GM23338 (cell line): ENCODE data around the gene AKR1C4. TPM values are rescaled to one million over a fixed set of nuclear protein-coding genes. Genes with fewer than 3 reads are reported as not detected.

Source experiments
- ATAC-seq: fragments of 200-7000 bp; cut with Tn5 transposase; 3 replicates; pipeline ENCODE4 v1.9.1; 2020
- DNase-seq: peaks from one replicate; pipeline ENCODE4 v3.0.0-alpha.2; 2015; ENCODE audit warnings: low spot score
- H2AFZ ChIP-seq: fragments of 200-600 bp; sonication (generic); 2 replicates; pipeline ENCODE4 v1.8.0; 2016; ENCODE audit warnings: antibody characterized with exemption, mild to moderate bottlenecking, moderate library complexity
- H3F3A ChIP-seq: fragments of 200-600 bp; sonication (generic); replicated peaks from 2 replicates; pipeline ENCODE4 v1.8.0; 2017; ENCODE audit warnings: antibody characterized with exemption, mixed run types, low read depth
- H3K27ac ChIP-seq: fragments of 200-600 bp; sonication (generic); 2 replicates; pipeline ENCODE4 v1.6.1; 2016; ENCODE audit warnings: low read depth
- H3K27me3 ChIP-seq: fragments of 200-600 bp; sonication (generic); 2 replicates; pipeline ENCODE4 v1.8.0; 2016; ENCODE audit warnings: mild to moderate bottlenecking, mixed run types, moderate library complexity; ENCODE audit not compliant: insufficient read depth
- H3K36me3 ChIP-seq: fragments of 200-600 bp; sonication (generic); 2 replicates; pipeline ENCODE4 v1.8.0; 2016; ENCODE audit warnings: mild to moderate bottlenecking; ENCODE audit not compliant: insufficient read depth
- H3K4me1 ChIP-seq: fragments of 200-600 bp; sonication (generic); 2 replicates; pipeline ENCODE4 v1.8.0; 2016; ENCODE audit warnings: mild to moderate bottlenecking, moderate library complexity; ENCODE audit not compliant: insufficient read depth
- H3K4me2 ChIP-seq: fragments of 200-600 bp; sonication (generic); 2 replicates; pipeline ENCODE4 v1.7.1; 2017; ENCODE audit warnings: mixed run types
- H3K4me3 ChIP-seq: fragments of 200-600 bp; sonication (generic); 2 replicates; pipeline ENCODE4 v1.6.1; 2016; ENCODE audit warnings: mixed run types
- H3K79me2 ChIP-seq: fragments of 200-600 bp; sonication (generic); replicated peaks from 2 replicates; pipeline ENCODE4 v1.8.0; 2017; ENCODE audit warnings: mild to moderate bottlenecking; ENCODE audit not compliant: insufficient read depth
- H3K9me2 ChIP-seq: fragments of 200-600 bp; sonication (generic); 2 replicates; pipeline ENCODE4 v1.8.0; 2017; ENCODE audit not compliant: insufficient read depth
- H4K20me1 ChIP-seq: fragments of 200-600 bp; sonication (generic); replicated peaks from 2 replicates; pipeline ENCODE4 v1.8.0; 2017; ENCODE audit warnings: mild to moderate bottlenecking; ENCODE audit not compliant: insufficient read depth
- H3K27ac Mint-ChIP-seq: 2 replicates; pipeline ENCODE4 v1.8.0; 2020; ENCODE audit warnings: inconsistent platforms, mild to moderate bottlenecking, moderate library complexity, mixed read lengths
- H3K27me3 Mint-ChIP-seq: 3 replicates; pipeline ENCODE4 v1.8.0; 2022; ENCODE audit warnings: low read depth, mild to moderate bottlenecking, moderate library complexity, mixed read lengths, inconsistent platforms; ENCODE audit not compliant: insufficient read depth, poor library complexity
- H3K36me3 Mint-ChIP-seq: 3 replicates; pipeline ENCODE4 v1.8.0; 2021; ENCODE audit warnings: low read depth, mild to moderate bottlenecking, inconsistent platforms, moderate library complexity, mixed read lengths
- H3K4me1 Mint-ChIP-seq: 3 replicates; pipeline ENCODE4 v1.8.0; 2020; ENCODE audit warnings: mild to moderate bottlenecking, inconsistent platforms, mixed read lengths
- H3K4me3 Mint-ChIP-seq: 3 replicates; pipeline ENCODE4 v1.8.0; 2021; ENCODE audit warnings: moderate library complexity, mild to moderate bottlenecking, inconsistent platforms, mixed read lengths
- H3K9me3 Mint-ChIP-seq: 3 replicates; pipeline ENCODE4 v1.8.0; 2020; ENCODE audit warnings: moderate library complexity, mild to moderate bottlenecking, inconsistent platforms, mixed read lengths
- CREB1 ChIP-seq: fragments of 250-450 bp; sonication (Bioruptor Pico); IDR thresholded peaks from 2 replicates; pipeline ENCODE4 v1.5.0; 2020; ENCODE audit warnings: low read depth, mild to moderate bottlenecking, moderate library complexity
- CTCF ChIP-seq, 2 experiments: fragments of 200-600 bp in 1 of 2; sonication (generic) in 1 of 2; conservative IDR thresholded peaks; 2 replicates each; pipeline versions ENCODE4 v1.5.1 to v1.6.1; 2016 to 2017; ENCODE audit warnings: antibody characterized with exemption in 2 of 2, low read depth in 2 of 2, mild to moderate bottlenecking in 2 of 2, moderate library complexity in 1 of 2
- ETS1 ChIP-seq: IDR thresholded peaks from 2 replicates; pipeline ENCODE4 v1.6.1; 2016; ENCODE audit warnings: antibody characterized with exemption
- EZH2 ChIP-seq: fragments of 200-600 bp; sonication (generic); IDR thresholded peaks from one replicate; pipeline ENCODE4 v1.8.0; 2017; ENCODE audit warnings: antibody characterized with exemption, mild to moderate bottlenecking, low read depth; ENCODE audit not compliant: unreplicated experiment
- EZH2phosphoT487 ChIP-seq: fragments of 200-600 bp; sonication (generic); IDR thresholded peaks from one replicate; pipeline ENCODE4 v1.8.1; 2018; ENCODE audit warnings: antibody characterized with exemption; ENCODE audit not compliant: unreplicated experiment
- POLR2AphosphoS5 ChIP-seq: IDR thresholded peaks from 2 replicates; pipeline ENCODE4 v1.6.1; 2016; ENCODE audit warnings: antibody characterized with exemption, low read depth
- ZNF331 ChIP-seq: fragments of 250-450 bp; sonication (Bioruptor Pico); IDR thresholded peaks from 2 replicates; pipeline ENCODE4 v1.5.0; 2020; ENCODE audit warnings: low read depth, mild to moderate bottlenecking, moderate library complexity
- polyA plus RNA-seq: library from polyadenylated mRNA; unstranded; fragments of >200 nt; fragmentation: Nextera tagmentation; extraction: Ambion mirVana; gene quantifications from 2 replicates; pipeline ENCODE4 v1.2.1, GENCODE V29; 2016
- total RNA-seq: library from RNA; depleted of rRNA; stranded (reverse); fragments of >200 nt; shearing (Covaris generic); gene quantifications from 2 replicates; pipeline ENCODE4 v1.2.3, GENCODE V29; 2014
- TF ChIP-seq, protein P1 (sequence below): fragments of 250-450 bp; sonication (Bioruptor Pico); IDR thresholded peaks from 2 replicates; pipeline ENCODE4 v1.5.0; 2020; ENCODE audit warnings: mild to moderate bottlenecking, moderate library complexity
- TF ChIP-seq, protein P2 (sequence below): IDR thresholded peaks from one replicate; pipeline ENCODE4 v1.6.1; 2018; ENCODE audit warnings: antibody characterized with exemption; ENCODE audit not compliant: unreplicated experiment

The AKR1C4 gene
- total and polyA plus RNA-seq, 2 experiments from 2014 or later, result not detected

- Histone ChIP-seq H3K4me3 (no peak overlapping the region), H3K4me1 (no peaks in the 10 kb centered on the region), H3F3A (no peaks in the 10 kb centered on the region), H3K27me3 (no peaks in the 10 kb centered on the region), H3K27ac (no peak overlapping the region), H2AFZ (no peak overlapping the region), H3K36me3 (no peaks in the 10 kb centered on the region; the same call in 1 of the 2 replicates), H3K9me2 (0 out of 2 replicates have a peak, but pooled peaks cover 4% of the 10 kb centered on the region), H4K20me1 (no peaks in the 10 kb centered on the region), H3K79me2 (no peaks in the 10 kb centered on the region), H3K4me2 (no peak overlapping the region)
- ATAC-seq, result no peak
- Mint-ChIP-seq H3K4me3 (no peak overlapping the region), H3K36me3 (peaks cover 10% of the 10 kb centered on the region; the same call in 1 of the 3 replicates), H3K27ac (no peak overlapping the region), H3K27me3 (peaks cover 4% of the 10 kb centered on the region), H3K9me3 (peaks cover 31% of the 10 kb centered on the region), H3K4me1 (peaks cover 10% of the 10 kb centered on the region)
- DNase-seq, result no peak
- TF ChIP-seq ZNF331 (CRISPR knock-in tag), result no peak
- TF ChIP-seq, protein P1, sequence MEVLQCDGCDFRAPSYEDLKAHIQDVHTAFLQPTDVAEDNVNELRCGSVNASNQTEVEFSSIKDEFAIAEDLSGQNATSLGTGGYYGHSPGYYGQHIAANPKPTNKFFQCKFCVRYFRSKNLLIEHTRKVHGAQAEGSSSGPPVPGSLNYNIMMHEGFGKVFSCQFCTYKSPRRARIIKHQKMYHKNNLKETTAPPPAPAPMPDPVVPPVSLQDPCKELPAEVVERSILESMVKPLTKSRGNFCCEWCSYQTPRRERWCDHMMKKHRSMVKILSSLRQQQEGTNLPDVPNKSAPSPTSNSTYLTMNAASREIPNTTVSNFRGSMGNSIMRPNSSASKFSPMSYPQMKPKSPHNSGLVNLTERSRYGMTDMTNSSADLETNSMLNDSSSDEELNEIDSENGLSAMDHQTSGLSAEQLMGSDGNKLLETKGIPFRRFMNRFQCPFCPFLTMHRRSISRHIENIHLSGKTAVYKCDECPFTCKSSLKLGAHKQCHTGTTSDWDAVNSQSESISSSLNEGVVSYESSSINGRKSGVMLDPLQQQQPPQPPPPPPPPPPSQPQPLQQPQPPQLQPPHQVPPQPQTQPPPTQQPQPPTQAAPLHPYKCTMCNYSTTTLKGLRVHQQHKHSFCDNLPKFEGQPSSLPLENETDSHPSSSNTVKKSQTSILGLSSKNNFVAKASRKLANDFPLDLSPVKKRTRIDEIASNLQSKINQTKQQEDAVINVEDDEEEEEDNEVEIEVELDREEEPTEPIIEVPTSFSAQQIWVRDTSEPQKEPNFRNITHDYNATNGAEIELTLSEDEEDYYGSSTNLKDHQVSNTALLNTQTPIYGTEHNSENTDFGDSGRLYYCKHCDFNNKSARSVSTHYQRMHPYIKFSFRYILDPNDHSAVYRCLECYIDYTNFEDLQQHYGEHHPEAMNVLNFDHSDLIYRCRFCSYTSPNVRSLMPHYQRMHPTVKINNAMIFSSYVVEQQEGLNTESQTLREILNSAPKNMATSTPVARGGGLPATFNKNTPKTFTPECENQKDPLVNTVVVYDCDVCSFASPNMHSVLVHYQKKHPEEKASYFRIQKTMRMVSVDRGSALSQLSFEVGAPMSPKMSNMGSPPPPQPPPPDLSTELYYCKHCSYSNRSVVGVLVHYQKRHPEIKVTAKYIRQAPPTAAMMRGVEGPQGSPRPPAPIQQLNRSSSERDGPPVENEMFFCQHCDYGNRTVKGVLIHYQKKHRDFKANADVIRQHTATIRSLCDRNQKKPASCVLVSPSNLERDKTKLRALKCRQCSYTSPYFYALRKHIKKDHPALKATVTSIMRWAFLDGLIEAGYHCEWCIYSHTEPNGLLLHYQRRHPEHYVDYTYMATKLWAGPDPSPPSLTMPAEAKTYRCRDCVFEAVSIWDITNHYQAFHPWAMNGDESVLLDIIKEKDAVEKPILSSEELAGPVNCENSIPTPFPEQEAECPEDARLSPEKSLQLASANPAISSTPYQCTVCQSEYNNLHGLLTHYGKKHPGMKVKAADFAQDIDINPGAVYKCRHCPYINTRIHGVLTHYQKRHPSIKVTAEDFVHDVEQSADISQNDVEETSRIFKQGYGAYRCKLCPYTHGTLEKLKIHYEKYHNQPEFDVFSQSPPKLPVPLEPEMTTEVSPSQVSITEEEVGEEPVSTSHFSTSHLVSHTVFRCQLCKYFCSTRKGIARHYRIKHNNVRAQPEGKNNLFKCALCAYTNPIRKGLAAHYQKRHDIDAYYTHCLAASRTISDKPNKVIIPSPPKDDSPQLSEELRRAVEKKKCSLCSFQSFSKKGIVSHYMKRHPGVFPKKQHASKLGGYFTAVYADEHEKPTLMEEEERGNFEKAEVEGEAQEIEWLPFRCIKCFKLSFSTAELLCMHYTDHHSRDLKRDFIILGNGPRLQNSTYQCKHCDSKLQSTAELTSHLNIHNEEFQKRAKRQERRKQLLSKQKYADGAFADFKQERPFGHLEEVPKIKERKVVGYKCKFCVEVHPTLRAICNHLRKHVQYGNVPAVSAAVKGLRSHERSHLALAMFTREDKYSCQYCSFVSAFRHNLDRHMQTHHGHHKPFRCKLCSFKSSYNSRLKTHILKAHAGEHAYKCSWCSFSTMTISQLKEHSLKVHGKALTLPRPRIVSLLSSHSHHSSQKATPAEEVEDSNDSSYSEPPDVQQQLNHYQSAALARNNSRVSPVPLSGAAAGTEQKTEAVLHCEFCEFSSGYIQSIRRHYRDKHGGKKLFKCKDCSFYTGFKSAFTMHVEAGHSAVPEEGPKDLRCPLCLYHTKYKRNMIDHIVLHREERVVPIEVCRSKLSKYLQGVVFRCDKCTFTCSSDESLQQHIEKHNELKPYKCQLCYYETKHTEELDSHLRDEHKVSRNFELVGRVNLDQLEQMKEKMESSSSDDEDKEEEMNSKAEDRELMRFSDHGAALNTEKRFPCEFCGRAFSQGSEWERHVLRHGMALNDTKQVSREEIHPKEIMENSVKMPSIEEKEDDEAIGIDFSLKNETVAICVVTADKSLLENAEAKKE, result no peak
- TF ChIP-seq EZH2phosphoT487, result no peak
Observed at GRCh38 chr10:5265139-5265538, 68.5 kb downstream of the AKR1C4 start.

- no peak for DNase-seq
- no peaks in the 10 kb centered on the region for H3K4me1 ChIP-seq
- no peak overlapping the region for H2AFZ ChIP-seq
- no peak overlapping the region for H3K4me3 ChIP-seq
- no peak overlapping the region for H3K4me2 ChIP-seq
- no peaks in the 10 kb centered on the region for H3K27me3 ChIP-seq
- Mint-ChIP-seq H3K4me3 (no peak overlapping the region), H3K27ac (no peak overlapping the region), H3K36me3 (peaks cover 9% of the 10 kb centered on the region; the same call in 1 of the 3 replicates), H3K4me1 (peaks cover 3% of the 10 kb centered on the region), H3K9me3 (peaks cover 28% of the 10 kb centered on the region), H3K27me3 (peaks cover 4% of the 10 kb centered on the region)
- no peaks in the 10 kb centered on the region; the same call in 1 of the 2 replicates for H3K36me3 ChIP-seq
- H3K9me2 ChIP-seq, result peaks cover 6% of the 10 kb centered on the region; the same call in 1 of the 2 replicates
- no peak overlapping the region for H3K27ac ChIP-seq
- no peaks in the 10 kb centered on the region for H3F3A ChIP-seq
- no peaks in the 10 kb centered on the region for H3K79me2 ChIP-seq
- no peak for ATAC-seq
- no peaks in the 10 kb centered on the region for H4K20me1 ChIP-seq
- TF ChIP-seq EZH2 (no peak), ETS1 (no peak), CTCF (conservative IDR thresholded peaks at IDR 0.05; ENCODE audit: low read depth in 2 of 2) (no peak), ZNF331 (CRISPR knock-in tag) (no peak), EZH2phosphoT487 (no peak), POLR2AphosphoS5 (no peak), CREB1 (CRISPR knock-in tag) (no peak)
- TF ChIP-seq, protein P2, sequence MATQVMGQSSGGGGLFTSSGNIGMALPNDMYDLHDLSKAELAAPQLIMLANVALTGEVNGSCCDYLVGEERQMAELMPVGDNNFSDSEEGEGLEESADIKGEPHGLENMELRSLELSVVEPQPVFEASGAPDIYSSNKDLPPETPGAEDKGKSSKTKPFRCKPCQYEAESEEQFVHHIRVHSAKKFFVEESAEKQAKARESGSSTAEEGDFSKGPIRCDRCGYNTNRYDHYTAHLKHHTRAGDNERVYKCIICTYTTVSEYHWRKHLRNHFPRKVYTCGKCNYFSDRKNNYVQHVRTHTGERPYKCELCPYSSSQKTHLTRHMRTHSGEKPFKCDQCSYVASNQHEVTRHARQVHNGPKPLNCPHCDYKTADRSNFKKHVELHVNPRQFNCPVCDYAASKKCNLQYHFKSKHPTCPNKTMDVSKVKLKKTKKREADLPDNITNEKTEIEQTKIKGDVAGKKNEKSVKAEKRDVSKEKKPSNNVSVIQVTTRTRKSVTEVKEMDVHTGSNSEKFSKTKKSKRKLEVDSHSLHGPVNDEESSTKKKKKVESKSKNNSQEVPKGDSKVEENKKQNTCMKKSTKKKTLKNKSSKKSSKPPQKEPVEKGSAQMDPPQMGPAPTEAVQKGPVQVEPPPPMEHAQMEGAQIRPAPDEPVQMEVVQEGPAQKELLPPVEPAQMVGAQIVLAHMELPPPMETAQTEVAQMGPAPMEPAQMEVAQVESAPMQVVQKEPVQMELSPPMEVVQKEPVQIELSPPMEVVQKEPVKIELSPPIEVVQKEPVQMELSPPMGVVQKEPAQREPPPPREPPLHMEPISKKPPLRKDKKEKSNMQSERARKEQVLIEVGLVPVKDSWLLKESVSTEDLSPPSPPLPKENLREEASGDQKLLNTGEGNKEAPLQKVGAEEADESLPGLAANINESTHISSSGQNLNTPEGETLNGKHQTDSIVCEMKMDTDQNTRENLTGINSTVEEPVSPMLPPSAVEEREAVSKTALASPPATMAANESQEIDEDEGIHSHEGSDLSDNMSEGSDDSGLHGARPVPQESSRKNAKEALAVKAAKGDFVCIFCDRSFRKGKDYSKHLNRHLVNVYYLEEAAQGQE, result no peak
Observed at GRCh38 chr10:5266351-5266750, 69.7 kb downstream of the AKR1C4 start.
